Naive thymus-derived CD4-positive, alpha-beta T cell (primary cell): ENCODE measurements around the gene C7. TPM values are rescaled to one million over a fixed set of nuclear protein-coding genes. Genes with fewer than 3 reads are reported as not detected.
A peak's percentile ranks its signal among the peaks of the same experiment; 100 is the strongest.
"Not testable (repeated sequence)": the region's sequence is repeated elsewhere in the genome, so short reads cannot be mapped to it uniquely, and the experiment has no call there.

ENCODE experiments used
- ATAC-seq: fragments of 150-1000 bp; cut with Tn5 transposase; 2 replicates; pipeline ENCODE4 v1.10.0; 2021; ENCODE audit warnings: mild to moderate bottlenecking, moderate library complexity
- CTCF ChIA-PET: fragments of 350-600 bp; sonication (Branson Sonifier 250); formaldehyde crosslinking; loops from one replicate; lab custom pipeline; 2021; ENCODE audit warnings: antibody characterized with exemption; lab: Charles Lee
- POLR2A ChIA-PET: fragments of 350-600 bp; sonication (Branson Sonifier 250); formaldehyde crosslinking; loops from one replicate; lab custom pipeline; 2021; ENCODE audit warnings: antibody characterized with exemption, inconsistent platforms; lab: Charles Lee
- DNase-seq, 9 donors: peaks; one replicate each; pipeline versions ENCODE4 v3.0.0 to v3.0.0-alpha.2; 2020 to 2022; ENCODE audit warnings: mixed read lengths in 1 of 9
- H3K27ac ChIP-seq: one replicate; pipeline ENCODE4 v1.7.0; 2013; ENCODE audit warnings: mild to moderate bottlenecking, low read depth, low read length, moderate library complexity
- H3K27me3 ChIP-seq, 2 donors: one replicate each; pipeline ENCODE4 v1.7.0; 2013; ENCODE audit warnings: low read length in 2 of 2, mild to moderate bottlenecking in 2 of 2, moderate library complexity in 2 of 2; ENCODE audit not compliant: control insufficient read depth in 2 of 2, insufficient read depth in 2 of 2
- H3K36me3 ChIP-seq, 3 experiments: 1 replicate in 2 of 3; 2 replicates in 1 of 3; pipeline ENCODE4 v1.7.0; 2013; ENCODE audit warnings: low read length in 3 of 3, mild to moderate bottlenecking in 3 of 3, moderate library complexity in 1 of 3; ENCODE audit not compliant: insufficient read depth in 3 of 3, control insufficient read depth in 2 of 3
- H3K4me1 ChIP-seq, 2 donors: one replicate each; pipeline ENCODE4 v1.7.0; 2013; ENCODE audit warnings: low read length in 2 of 2, mild to moderate bottlenecking in 2 of 2, moderate library complexity in 1 of 2; ENCODE audit not compliant: control insufficient read depth in 2 of 2, insufficient read depth in 2 of 2
- H3K4me3 ChIP-seq: 2 replicates; pipeline ENCODE4 v1.7.0; 2013; ENCODE audit warnings: mild to moderate bottlenecking, low read length
- H3K9me3 ChIP-seq, 3 experiments: 1 replicate in 2 of 3; 2 replicates in 1 of 3; pipeline ENCODE4 v1.7.0; 2013; ENCODE audit warnings: low read length in 3 of 3; ENCODE audit not compliant: control insufficient read depth in 2 of 3
- H3K27ac Mint-ChIP-seq, 9 donors: one replicate each; pipeline ENCODE4 v1.8.0; 2020 to 2022; ENCODE audit warnings: mixed read lengths in 9 of 9, mild to moderate bottlenecking in 8 of 9, moderate library complexity in 5 of 9, inconsistent platforms in 2 of 9
- H3K27me3 Mint-ChIP-seq, 5 donors: one replicate each; pipeline ENCODE4 v1.8.0; 2021 to 2022; ENCODE audit warnings: mixed read lengths in 5 of 5, mild to moderate bottlenecking in 1 of 5
- H3K36me3 Mint-ChIP-seq, 5 donors: one replicate each; pipeline ENCODE4 v1.8.0; 2020 to 2022; ENCODE audit warnings: mixed read lengths in 5 of 5, mild to moderate bottlenecking in 3 of 5, inconsistent platforms in 1 of 5
- H3K4me1 Mint-ChIP-seq, 7 donors: one replicate each; pipeline ENCODE4 v1.8.0; 2020 to 2022; ENCODE audit warnings: mixed read lengths in 7 of 7, mild to moderate bottlenecking in 3 of 7, inconsistent platforms in 1 of 7
- H3K4me3 Mint-ChIP-seq, 10 donors: one replicate each; pipeline ENCODE4 v1.8.0; 2020 to 2022; ENCODE audit warnings: mild to moderate bottlenecking in 10 of 10, mixed read lengths in 10 of 10, moderate library complexity in 6 of 10, inconsistent platforms in 2 of 10
- H3K9me3 Mint-ChIP-seq, 11 donors: one replicate each; pipeline ENCODE4 v1.8.0; 2020 to 2022; ENCODE audit warnings: mixed read lengths in 11 of 11, mild to moderate bottlenecking in 4 of 11, inconsistent platforms in 1 of 11, moderate library complexity in 1 of 11
- intact Hi-C, 2 donors: fragments of 100-400 bp; cut with micrococcal nuclease; formaldehyde crosslinking; loops; one replicate each; pipeline ENCODE4 v1.15.1; 2023
- polyA plus RNA-seq, 2 donors: library from polyadenylated mRNA; unstranded; fragments of 300-500 nt; fragmentation: Illumina TruSeq; gene quantifications; one replicate each; pipeline ENCODE4 v1.2.3, GENCODE V29; 2021
- total RNA-seq, 6 experiments: library from RNA in 5 of 6; stranded (reverse) in 5 of 6; gene quantifications; 1 replicate in 5 of 6; 2 replicates in 1 of 6; pipeline ENCODE4 v1.2.3 and lab custom pipeline; 2021 to 2026

Gene C7
- total and polyA plus RNA-seq, 7 experiments from 2014 or later, result not detected

- H3K36me3 ChIP-seq, ATAC-seq, H3K9me3 ChIP-seq, H3K27ac ChIP-seq, CTCF ChIA-PET, H3K27ac Mint-ChIP-seq, H3K4me3 ChIP-seq, H3K4me3 Mint-ChIP-seq, H3K27me3 ChIP-seq, H3K4me1 Mint-ChIP-seq, DNase-seq, H3K9me3 Mint-ChIP-seq, H3K4me1 ChIP-seq, H3K36me3 Mint-ChIP-seq, intact Hi-C loops, POLR2A ChIA-PET: not testable (repeated sequence)
- peaks cover 0 to 17% (median 6%) of the 10 kb centered on the region in 5 donors for H3K27me3 Mint-ChIP-seq
Measured at GRCh38 chr5:40895440-40896425, 13.6 kb upstream of the C7 start.

DNA sequence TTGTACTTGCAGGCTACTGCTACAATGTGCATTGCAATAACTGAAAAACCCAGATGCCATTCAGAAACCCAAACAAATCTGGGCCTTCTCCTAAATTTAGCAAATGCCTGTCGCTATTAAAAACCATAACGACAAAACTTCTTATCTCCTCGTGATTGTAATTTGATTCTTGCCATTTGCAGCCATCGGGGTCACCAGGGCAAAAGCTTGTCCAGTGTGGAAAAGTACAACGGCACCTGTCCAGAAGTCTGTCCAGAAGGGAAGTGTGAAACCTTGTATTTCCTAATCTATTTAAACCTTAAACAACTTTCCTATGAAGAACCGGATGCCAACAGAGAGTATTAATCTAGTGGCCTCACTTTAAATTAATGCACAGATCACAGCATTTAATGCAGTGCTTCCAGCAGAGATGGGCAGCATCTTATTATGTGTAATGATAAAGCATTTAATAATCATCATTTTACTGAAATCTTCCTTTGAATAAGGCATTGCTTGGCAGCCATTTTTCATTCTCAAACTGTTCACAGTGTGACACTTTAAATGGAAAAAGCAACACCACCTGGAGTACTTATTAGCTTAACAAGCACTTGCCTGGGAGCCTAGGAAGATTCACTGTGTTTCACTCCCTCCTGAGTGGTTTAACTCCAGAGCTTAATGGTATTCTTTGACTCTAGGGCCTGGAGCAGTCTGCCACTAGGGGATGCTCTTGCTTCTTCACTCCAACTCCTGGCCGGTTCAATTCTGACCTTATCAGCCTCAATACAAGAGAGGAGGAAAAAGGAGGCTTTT lies 4.9 kb upstream of the C7 start:
- H3K9me3 Mint-ChIP-seq, result peaks cover 0 to 4% (median 0%) of the 10 kb centered on the region in 11 donors
- Histone ChIP-seq H3K4me3 (no peak overlapping the region), H3K27ac (no peak overlapping the region), H3K27me3 (no peaks in the 10 kb centered on the region), H3K4me1 (no peaks in the 10 kb centered on the region), H3K9me3 (no peaks in the 10 kb centered on the region), H3K36me3 (no peaks in the 10 kb centered on the region)
- intact Hi-C loops, result no loop called here
- DNase-seq (peak in 1 of 9 donors; percentile 19), ATAC-seq (no peak)
- H3K27ac Mint-ChIP-seq, result no peak overlapping the region
- peaks cover 0 to 18% (median 10%) of the 10 kb centered on the region in 5 donors for H3K27me3 Mint-ChIP-seq
- ChIA-PET POLR2A (no interaction called here), CTCF (no interaction called here)
- H3K4me1 Mint-ChIP-seq, result peaks cover 0 to 7% (median 0%) of the 10 kb centered on the region in 7 donors
- no peak overlapping the region for H3K4me3 Mint-ChIP-seq
- no peaks in the 10 kb centered on the region for H3K36me3 Mint-ChIP-seq

DNA sequence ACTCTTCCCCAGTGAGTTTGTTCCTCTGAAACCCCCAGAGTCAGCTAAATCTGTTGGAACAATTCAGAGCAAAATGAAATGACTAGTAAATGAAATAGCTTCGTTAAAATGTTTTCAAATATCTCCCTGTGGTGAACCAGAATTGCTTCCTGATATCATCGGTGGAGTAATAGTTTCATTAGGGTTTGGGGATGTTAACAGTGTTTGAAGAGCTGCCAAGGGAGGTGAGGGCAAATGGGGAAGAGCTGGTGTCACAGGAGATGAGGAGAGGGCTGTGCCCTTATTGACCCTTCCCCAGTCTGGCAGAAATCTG lies 4.3 kb upstream of the C7 start:
- ChIA-PET POLR2A (no interaction called here), CTCF (no interaction called here)
- no peaks in the 10 kb centered on the region for H3K36me3 Mint-ChIP-seq
- Histone ChIP-seq H3K4me3 (no peak overlapping the region), H3K27ac (no peak overlapping the region), H3K36me3 (no peaks in the 10 kb centered on the region), H3K27me3 (no peaks in the 10 kb centered on the region), H3K9me3 (no peaks in the 10 kb centered on the region), H3K4me1 (no peaks in the 10 kb centered on the region)
- no peak overlapping the region for H3K27ac Mint-ChIP-seq
- intact Hi-C loops, result no loop called here
- H3K4me3 Mint-ChIP-seq, result no peak overlapping the region
- H3K4me1 Mint-ChIP-seq, result peaks cover 0 to 7% (median 0%) of the 10 kb centered on the region in 7 donors
- ATAC-seq, result no peak
- H3K9me3 Mint-ChIP-seq, result peaks cover 0 to 1% (median 0%) of the 10 kb centered on the region in 11 donors
- peaks cover 0 to 22% (median 15%) of the 10 kb centered on the region in 5 donors for H3K27me3 Mint-ChIP-seq
- no peak for DNase-seq

- ATAC-seq, result no peak
Measured at GRCh38 chr5:40906351-40906751, 2.9 kb upstream of the C7 start.

GRCh38 chr5:40909723-40910122 lies 426 bp downstream of the C7 start:
- intact Hi-C loops, result no loop called here
- Mint-ChIP-seq H3K4me1 (peaks cover 0 to 8% (median 0%) of the 10 kb centered on the region in 7 donors), H3K27ac (no peak overlapping the region), H3K9me3 (peaks cover 0 to 4% (median 0%) of the 10 kb centered on the region in 11 donors), H3K27me3 (peaks cover 20 to 42% (median 30%) of the 10 kb centered on the region in 5 donors), H3K36me3 (no peaks in the 10 kb centered on the region), H3K4me3 (no peak overlapping the region)
- Histone ChIP-seq H3K27me3 (no peaks in the 10 kb centered on the region), H3K4me1 (no peaks in the 10 kb centered on the region), H3K9me3 (no peaks in the 10 kb centered on the region), H3K36me3 (no peaks in the 10 kb centered on the region), H3K4me3 (no peak overlapping the region), H3K27ac (no peak overlapping the region)
- no peak for ATAC-seq
- CTCF ChIA-PET, result no interaction called here
- POLR2A ChIA-PET, result no interaction called here
- DNase-seq, result no peak

More at GRCh38 chr5:40906351-40906751, 2.9 kb upstream of the C7 start:
- H3K27ac ChIP-seq, result no peak overlapping the region
- Mint-ChIP-seq H3K9me3 (peaks cover 0 to 3% (median 0%) of the 10 kb centered on the region in 11 donors), H3K27me3 (peaks cover 3 to 26% (median 20%) of the 10 kb centered on the region in 5 donors), H3K27ac (no peak overlapping the region), H3K4me3 (no peak overlapping the region), H3K36me3 (no peaks in the 10 kb centered on the region), H3K4me1 (peaks cover 0 to 7% (median 0%) of the 10 kb centered on the region in 7 donors)
- H3K27me3 ChIP-seq, result no peaks in the 10 kb centered on the region
- no peak overlapping the region for H3K4me3 ChIP-seq
- ChIA-PET CTCF (no interaction called here), POLR2A (no interaction called here)
- intact Hi-C loops, result no loop called here
- H3K36me3 ChIP-seq, result no peaks in the 10 kb centered on the region
- H3K4me1 ChIP-seq, result no peaks in the 10 kb centered on the region
- no peak for DNase-seq
- no peaks in the 10 kb centered on the region for H3K9me3 ChIP-seq

- Histone ChIP-seq H3K36me3 (no peaks in the 10 kb centered on the region), H3K4me1 (no peaks in the 10 kb centered on the region), H3K27ac (no peak overlapping the region), H3K27me3 (no peaks in the 10 kb centered on the region), H3K4me3 (no peak overlapping the region), H3K9me3 (no peaks in the 10 kb centered on the region)
- DNase-seq (no peak), ATAC-seq (no peak)
- peaks cover 0 to 4% (median 0%) of the 10 kb centered on the region in 11 donors for H3K9me3 Mint-ChIP-seq
- H3K4me1 Mint-ChIP-seq, result peaks cover 0 to 7% (median 0%) of the 10 kb centered on the region in 7 donors
- CTCF ChIA-PET, result no interaction called here
- peaks cover 23 to 52% (median 35%) of the 10 kb centered on the region in 5 donors for H3K27me3 Mint-ChIP-seq
- intact Hi-C loops, result no loop called here
- H3K36me3 Mint-ChIP-seq, result no peaks in the 10 kb centered on the region
- H3K27ac Mint-ChIP-seq, result no peak overlapping the region
- no peak overlapping the region for H3K4me3 Mint-ChIP-seq
- POLR2A ChIA-PET, result no interaction called here
Measured at GRCh38 chr5:40911266-40911665, 2.0 kb downstream of the C7 start.
